ENCODE results near the gene KMT5B.

KMT5B gene

DNA sequence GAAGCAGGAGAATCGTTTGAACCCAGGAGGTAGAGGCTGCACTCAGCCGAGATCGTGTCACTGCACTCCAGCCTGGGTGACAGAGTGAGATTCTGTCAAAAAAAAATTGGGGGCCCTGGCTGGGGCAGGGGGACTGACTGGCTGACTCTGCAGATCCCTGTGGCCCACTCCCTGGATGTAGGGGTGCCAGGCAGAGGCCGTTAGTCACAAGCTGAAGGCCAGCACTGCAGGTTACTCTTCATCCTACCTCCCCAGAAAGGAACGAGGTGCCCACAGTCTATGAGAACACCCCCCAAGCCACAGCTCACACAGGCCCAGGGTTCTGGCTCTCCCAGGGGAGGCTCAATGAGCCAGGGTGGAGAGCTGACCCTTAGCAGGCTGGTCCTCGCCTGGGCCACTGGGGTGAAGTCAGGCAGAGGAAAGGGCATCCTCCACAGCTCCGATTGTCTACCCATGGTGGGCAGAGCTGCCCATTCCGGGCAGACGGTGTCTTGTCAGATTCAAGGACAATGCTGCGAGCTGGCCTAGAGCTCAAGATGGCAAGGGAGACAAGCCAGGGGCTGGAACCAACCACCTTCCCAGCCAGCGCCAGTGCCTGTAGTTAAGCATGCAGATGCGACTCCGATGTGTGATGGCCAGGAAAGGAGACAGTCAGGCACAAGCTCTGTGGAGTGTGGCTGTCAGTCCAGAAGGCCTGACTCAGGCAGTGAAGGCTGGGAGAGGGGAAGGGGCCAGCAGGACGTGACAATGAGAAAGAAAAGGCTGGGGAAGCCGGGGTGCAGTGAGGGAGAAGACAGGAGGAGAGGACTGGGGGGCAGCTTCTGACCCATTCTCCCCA, 46.2 kb upstream of the KMT5B start:
- Histone ChIP-seq H3K27me3 (no peaks in the 10 kb centered on the region), H3K27ac (no peak overlapping the region), H3K4me1 (ENCODE audit: control insufficient read depth in 1 of 2, insufficient read depth in 1 of 2, low read depth in 1 of 2, low read length in 1 of 2) (peaks cover 3 to 4% of the 10 kb centered on the region in 2 experiments), H3K36me3 (peaks cover 23% of the 10 kb centered on the region), H3K4me3 (ENCODE audit: low read depth in 1 of 2, low read length in 1 of 2) (no peak overlapping the region), H3K9me3 (no peaks in the 10 kb centered on the region)
- TF ChIP-seq, protein P1, sequence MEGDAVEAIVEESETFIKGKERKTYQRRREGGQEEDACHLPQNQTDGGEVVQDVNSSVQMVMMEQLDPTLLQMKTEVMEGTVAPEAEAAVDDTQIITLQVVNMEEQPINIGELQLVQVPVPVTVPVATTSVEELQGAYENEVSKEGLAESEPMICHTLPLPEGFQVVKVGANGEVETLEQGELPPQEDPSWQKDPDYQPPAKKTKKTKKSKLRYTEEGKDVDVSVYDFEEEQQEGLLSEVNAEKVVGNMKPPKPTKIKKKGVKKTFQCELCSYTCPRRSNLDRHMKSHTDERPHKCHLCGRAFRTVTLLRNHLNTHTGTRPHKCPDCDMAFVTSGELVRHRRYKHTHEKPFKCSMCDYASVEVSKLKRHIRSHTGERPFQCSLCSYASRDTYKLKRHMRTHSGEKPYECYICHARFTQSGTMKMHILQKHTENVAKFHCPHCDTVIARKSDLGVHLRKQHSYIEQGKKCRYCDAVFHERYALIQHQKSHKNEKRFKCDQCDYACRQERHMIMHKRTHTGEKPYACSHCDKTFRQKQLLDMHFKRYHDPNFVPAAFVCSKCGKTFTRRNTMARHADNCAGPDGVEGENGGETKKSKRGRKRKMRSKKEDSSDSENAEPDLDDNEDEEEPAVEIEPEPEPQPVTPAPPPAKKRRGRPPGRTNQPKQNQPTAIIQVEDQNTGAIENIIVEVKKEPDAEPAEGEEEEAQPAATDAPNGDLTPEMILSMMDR (IDR thresholded peaks at IDR 0.05), result no peak

GRCh38 chr11:68258363-68258765, 45.3 kb upstream of the KMT5B start:
- no peaks in the 10 kb centered on the region for H3K27me3 ChIP-seq
- no peaks in the 10 kb centered on the region for H3K9me3 ChIP-seq
- H3K4me3 ChIP-seq (ENCODE audit: low read depth in 1 of 2, low read length in 1 of 2), result no peak overlapping the region
- no peak overlapping the region for H3K27ac ChIP-seq
- peaks cover 3 to 4% of the 10 kb centered on the region in 2 experiments for H3K4me1 ChIP-seq (ENCODE audit: control insufficient read depth in 1 of 2, insufficient read depth in 1 of 2, low read depth in 1 of 2, low read length in 1 of 2)
- peaks cover 19% of the 10 kb centered on the region for H3K36me3 ChIP-seq
- TF ChIP-seq, protein P1 (IDR thresholded peaks at IDR 0.05), result no peak

DNA sequence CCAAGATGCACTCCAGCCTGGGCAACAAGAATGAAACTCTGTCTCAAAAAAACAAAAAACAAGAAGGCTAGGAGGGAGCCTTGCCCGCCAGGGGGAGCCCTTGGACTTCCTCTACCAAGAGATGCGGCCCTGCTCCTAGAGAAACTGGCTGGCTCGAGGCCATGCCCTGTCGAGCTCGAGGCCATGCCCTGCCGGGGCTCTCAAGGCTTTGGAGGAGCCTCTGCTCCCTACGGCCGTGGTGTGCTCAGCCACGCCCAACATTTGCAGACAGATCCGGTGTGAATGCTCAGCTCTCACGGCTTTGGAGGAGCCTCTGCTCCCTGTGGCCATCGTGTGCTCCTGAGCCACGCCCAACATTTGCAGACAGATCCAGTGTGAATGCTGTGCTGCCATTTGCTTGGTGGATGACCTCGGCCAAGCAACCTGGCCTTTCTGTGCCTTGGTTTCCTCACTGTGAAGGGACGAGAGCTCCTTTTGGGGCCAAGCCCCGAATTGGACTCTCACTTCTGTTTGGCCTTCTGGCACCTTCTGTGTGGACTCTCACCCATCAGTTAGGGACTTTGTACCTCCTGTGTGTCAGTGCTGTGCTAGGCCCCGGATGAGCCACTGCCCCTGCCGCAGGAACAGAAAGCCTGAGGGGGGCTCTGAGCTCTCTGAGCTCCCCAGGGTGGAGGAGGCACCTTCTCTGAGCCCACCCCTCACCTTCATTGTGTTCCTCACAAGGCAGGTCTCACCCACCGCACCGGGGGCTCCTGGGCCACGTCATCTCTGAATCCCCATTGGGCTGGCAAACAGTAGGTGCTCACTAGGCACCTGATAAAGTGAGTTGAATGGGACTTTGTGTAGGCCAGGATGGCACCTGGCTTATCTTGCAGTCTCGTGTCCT, 44.6 kb upstream of the KMT5B start:
- no peak overlapping the region for H3K4me3 ChIP-seq (ENCODE audit: low read depth in 1 of 2, low read length in 1 of 2)
- TF ChIP-seq, protein P1 (IDR thresholded peaks at IDR 0.05), result peak; percentile 76
- peaks cover 13% of the 10 kb centered on the region for H3K36me3 ChIP-seq
- H3K4me1 ChIP-seq (ENCODE audit: control insufficient read depth in 1 of 2, insufficient read depth in 1 of 2, low read depth in 1 of 2, low read length in 1 of 2), result peaks cover 3 to 4% of the 10 kb centered on the region in 2 experiments
- H3K27ac ChIP-seq, result no peak overlapping the region
- no peaks in the 10 kb centered on the region for H3K9me3 ChIP-seq
- no peaks in the 10 kb centered on the region for H3K27me3 ChIP-seq

DNA sequence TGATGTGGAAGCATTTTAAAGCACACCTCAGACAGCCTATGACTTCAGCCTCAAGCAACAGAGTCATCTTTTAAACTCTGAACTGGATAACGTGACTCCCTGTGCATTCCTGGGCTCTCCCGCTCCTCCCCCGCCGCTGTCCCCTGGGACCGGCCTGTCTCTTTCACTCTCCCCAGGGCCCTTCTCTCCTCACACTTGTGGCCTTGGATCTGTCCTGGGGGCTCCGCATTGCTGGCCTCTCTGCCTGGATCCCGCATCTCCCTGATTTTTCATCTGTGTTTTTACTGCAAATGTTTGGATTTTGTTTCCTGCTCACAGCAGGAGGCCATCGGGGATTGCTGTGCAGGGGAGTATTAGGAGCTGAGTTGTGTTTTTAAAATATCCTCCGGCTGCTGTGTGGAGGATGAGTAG, 43.2 kb upstream of the KMT5B start:
- H3K27me3 ChIP-seq, result no peaks in the 10 kb centered on the region
- no peaks in the 10 kb centered on the region for H3K36me3 ChIP-seq
- peaks cover 3 to 4% of the 10 kb centered on the region in 2 experiments for H3K4me1 ChIP-seq (ENCODE audit: control insufficient read depth in 1 of 2, insufficient read depth in 1 of 2, low read depth in 1 of 2, low read length in 1 of 2)
- H3K9me3 ChIP-seq, result no peaks in the 10 kb centered on the region
- TF ChIP-seq, protein P1 (IDR thresholded peaks at IDR 0.05), result no peak
- no peak overlapping the region for H3K4me3 ChIP-seq (ENCODE audit: low read depth in 1 of 2, low read length in 1 of 2)
- no peak overlapping the region for H3K27ac ChIP-seq

DNA sequence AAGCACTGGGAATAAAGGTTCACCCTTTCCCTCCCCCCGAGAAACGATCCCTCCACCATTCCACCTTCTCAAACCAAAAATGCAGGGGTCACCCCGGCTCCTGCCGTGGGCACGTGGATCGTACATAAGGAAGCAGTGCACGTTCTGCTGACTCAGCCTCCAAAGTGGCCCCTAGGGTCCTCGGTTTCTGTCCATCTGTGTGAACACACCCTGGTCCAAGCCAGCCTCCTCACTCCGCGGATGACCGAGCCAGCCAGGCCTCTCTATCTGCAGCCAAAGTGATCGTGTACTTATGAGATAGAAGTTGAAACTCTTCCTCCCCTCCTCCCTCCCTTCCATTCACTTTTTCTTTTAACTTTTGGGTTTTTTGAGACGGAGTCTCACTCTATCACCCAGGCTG, 42.4 kb upstream of the KMT5B start:
- Histone ChIP-seq H3K4me1 (ENCODE audit: control insufficient read depth in 1 of 2, insufficient read depth in 1 of 2, low read depth in 1 of 2, low read length in 1 of 2) (peaks cover 3 to 4% of the 10 kb centered on the region in 2 experiments), H3K4me3 (ENCODE audit: low read depth in 1 of 2, low read length in 1 of 2) (no peak overlapping the region), H3K9me3 (no peaks in the 10 kb centered on the region), H3K36me3 (no peaks in the 10 kb centered on the region), H3K27me3 (no peaks in the 10 kb centered on the region), H3K27ac (no peak overlapping the region)
- TF ChIP-seq, protein P1 (IDR thresholded peaks at IDR 0.05), result no peak

Measured in neutrophil (primary cell).